H1 (cell line): ENCODE results near the gene LRRC49. TPM values are rescaled to one million over a fixed set of nuclear protein-coding genes. Genes with fewer than 3 reads are reported as not detected.

Experiments used
- CTCF ChIA-PET: fragments of 300-600 bp; sonication (Branson Sonifier 250); formaldehyde crosslinking; loops from one replicate; lab custom pipeline; 2021; ENCODE audit not compliant: partially characterized antibody; lab: Charles Lee
- POLR2A ChIA-PET: fragments of 300-600 bp; sonication (Branson Sonifier 250); formaldehyde crosslinking; loops from one replicate; lab custom pipeline; 2021; ENCODE audit warnings: inconsistent platforms; ENCODE audit not compliant: partially characterized antibody; lab: Charles Lee
- DNase-seq, 2 experiments: peaks; one replicate each; pipeline versions ENCODE4 v3.0.0 to v3.0.0-alpha.2; 2010 to 2022; ENCODE audit warnings: low spot score in 2 of 2, low read depth in 1 of 2, mixed read lengths in 1 of 2
- FAIRE-seq: peaks from 2 replicates; lab custom pipeline; 2011; peaks lifted over from hg19 to GRCh38; lab: Jason Lieb, UNC
- H2AFZ ChIP-seq: 2 replicates; pipeline ENCODE4 v1.8.1; 2012; ENCODE audit warnings: low read length, inconsistent platforms
- H2AK5ac ChIP-seq: 2 replicates; pipeline ENCODE4 v1.6.1; 2013; ENCODE audit warnings: low read depth, low read length
- H2BK120ac ChIP-seq: replicated peaks from 2 replicates; pipeline ENCODE3; 2013; ENCODE audit warnings: low read depth, low read length, inconsistent platforms
- H2BK12ac ChIP-seq: 2 replicates; pipeline ENCODE4 v1.6.1; 2013; ENCODE audit warnings: low read depth, low read length
- H2BK15ac ChIP-seq: 2 replicates; pipeline ENCODE4 v1.6.1; 2013; ENCODE audit warnings: low read length
- H2BK20ac ChIP-seq: 2 replicates; pipeline ENCODE4 v1.6.1; 2013; ENCODE audit warnings: low read length
- H2BK5ac ChIP-seq: 2 replicates; pipeline ENCODE4 v1.6.1; 2013; ENCODE audit warnings: low read depth, low read length
- H3K14ac ChIP-seq: 2 replicates; pipeline ENCODE4 v1.6.1; 2013; ENCODE audit warnings: inconsistent platforms; ENCODE audit not compliant: insufficient read length
- H3K18ac ChIP-seq: 2 replicates; pipeline ENCODE4 v1.6.1; 2013; ENCODE audit warnings: low read length; ENCODE audit errors: extremely low read depth
- H3K23ac ChIP-seq: 2 replicates; pipeline ENCODE4 v1.6.1; 2013; ENCODE audit warnings: inconsistent platforms; ENCODE audit not compliant: insufficient read length
- H3K23me2 ChIP-seq: 2 replicates; pipeline ENCODE4 v1.6.1; 2013; ENCODE audit warnings: low read depth, low read length
- H3K27ac ChIP-seq: 2 replicates; pipeline ENCODE4 v1.6.1; 2011; ENCODE audit warnings: low read depth, low read length, inconsistent platforms
- H3K27me3 ChIP-seq, 4 experiments: replicated peaks in 1 of 4; 1 replicate in 1 of 4; 2 replicates in 3 of 4; pipeline versions ENCODE4 v1.6.1 to v1.8.1; 2011 to 2013; ENCODE audit warnings: low read length in 3 of 4, mild to moderate bottlenecking in 3 of 4, inconsistent platforms in 2 of 4, mixed read lengths in 2 of 4, moderate library complexity in 1 of 4; ENCODE audit not compliant: control insufficient read depth in 3 of 4, insufficient read depth in 3 of 4; ENCODE audit errors: extremely low read depth in 1 of 4
- H3K36me3 ChIP-seq, 4 experiments: 2 replicates each; pipeline versions ENCODE4 v1.6.1 to v1.8.1; 2011 to 2013; ENCODE audit warnings: mild to moderate bottlenecking in 4 of 4, low read length in 3 of 4, moderate library complexity in 2 of 4, control low read depth in 1 of 4, inconsistent platforms in 1 of 4; ENCODE audit not compliant: insufficient read depth in 4 of 4, control insufficient read depth in 2 of 4
- H3K4ac ChIP-seq: replicated peaks from 2 replicates; pipeline ENCODE3; 2013; ENCODE audit warnings: low read length, low read depth, mixed read lengths, inconsistent platforms; ENCODE audit not compliant: insufficient read length
- H3K4me1 ChIP-seq, 4 experiments: replicated peaks in 1 of 4; 1 replicate in 1 of 4; 2 replicates in 3 of 4; pipeline versions ENCODE4 v1.6.1 to v1.8.1; 2011 to 2013; ENCODE audit warnings: low read length in 3 of 4, inconsistent platforms in 2 of 4, mixed read lengths in 1 of 4; ENCODE audit not compliant: insufficient read depth in 4 of 4, control insufficient read depth in 3 of 4
- H3K4me2 ChIP-seq, 2 experiments: 2 replicates each; pipeline versions ENCODE4 v1.6.1 to v1.8.1; 2011 to 2013; ENCODE audit warnings: low read depth in 2 of 2, low read length in 2 of 2, control low read depth in 1 of 2, inconsistent platforms in 1 of 2, mild to moderate bottlenecking in 1 of 2; ENCODE audit not compliant: insufficient read depth in 1 of 2
- H3K4me3 ChIP-seq, 4 experiments: fragments of 200-600, 300-600 bp in 1 of 4; sonication (generic), shearing (Covaris generic), sonication (Bioruptor Twin) in 1 of 4; 2 replicates each; pipeline versions ENCODE4 v1.5.1 to v1.8.1; 2011 to 2016; ENCODE audit warnings: low read length in 4 of 4, low read depth in 3 of 4, control low read depth in 2 of 4, inconsistent platforms in 2 of 4, mild to moderate bottlenecking in 2 of 4, mixed read lengths in 1 of 4, moderate library complexity in 1 of 4; ENCODE audit not compliant: insufficient read depth in 2 of 4; ENCODE audit errors: extremely low read depth in 1 of 4
- H3K56ac ChIP-seq: replicated peaks from 2 replicates; pipeline ENCODE3; 2013; ENCODE audit warnings: low read depth, mild to moderate bottlenecking, mixed read lengths, low read length, inconsistent platforms; ENCODE audit not compliant: insufficient read length
- H3K79me1 ChIP-seq: 2 replicates; pipeline ENCODE4 v1.6.1; 2013; ENCODE audit warnings: low read depth, low read length, control low read depth
- H3K79me2 ChIP-seq, 2 experiments: 2 replicates each; pipeline versions ENCODE4 v1.6.1 to v1.8.1; 2012 to 2013; ENCODE audit warnings: low read length in 2 of 2, mild to moderate bottlenecking in 2 of 2, inconsistent platforms in 1 of 2; ENCODE audit not compliant: insufficient read depth in 2 of 2, control insufficient read depth in 1 of 2
- H3K9ac ChIP-seq, 4 experiments: replicated peaks in 1 of 4; 1 replicate in 1 of 4; 2 replicates in 3 of 4; pipeline versions ENCODE4 v1.6.1 to v1.8.1; 2011 to 2013; ENCODE audit warnings: low read depth in 3 of 4, low read length in 3 of 4, control low read depth in 2 of 4, mild to moderate bottlenecking in 2 of 4, moderate library complexity in 2 of 4, inconsistent platforms in 1 of 4; ENCODE audit errors: extremely low read depth in 1 of 4
- H3K9me3 ChIP-seq, 2 experiments: 2 replicates each; pipeline versions ENCODE4 v1.6.1 to v1.8.1; 2012 to 2013; ENCODE audit warnings: mild to moderate bottlenecking in 2 of 2, moderate library complexity in 2 of 2, control low read depth in 1 of 2, inconsistent platforms in 1 of 2, low read depth in 1 of 2, low read length in 1 of 2, mixed read lengths in 1 of 2; ENCODE audit not compliant: insufficient read depth in 2 of 2
- H4K20me1 ChIP-seq, 2 experiments: replicated peaks in 1 of 2; 2 replicates each; pipeline versions ENCODE3 to v1.8.1; 2011 to 2013; ENCODE audit warnings: inconsistent platforms in 2 of 2, low read length in 2 of 2, mild to moderate bottlenecking in 1 of 2; ENCODE audit not compliant: insufficient read depth in 2 of 2, control insufficient read depth in 1 of 2
- H4K5ac ChIP-seq: 2 replicates; pipeline ENCODE4 v1.6.1; 2013; ENCODE audit warnings: low read length, low read depth, mixed read lengths, inconsistent platforms; ENCODE audit not compliant: insufficient read length
- H4K8ac ChIP-seq: 2 replicates; pipeline ENCODE4 v1.8.0; 2013; ENCODE audit warnings: mild to moderate bottlenecking, moderate library complexity, low read length, inconsistent platforms; ENCODE audit not compliant: insufficient read depth; ENCODE audit errors: extremely low read depth
- H4K91ac ChIP-seq: replicated peaks from 2 replicates; pipeline ENCODE3; 2013; ENCODE audit warnings: low read length, mixed read lengths, inconsistent platforms; ENCODE audit not compliant: insufficient read length
- CTCF ChIP-seq, 3 experiments: IDR thresholded peaks; 1 replicate in 2 of 3; 2 replicates in 1 of 3; pipeline versions ENCODE4 v1.5.1 to v1.6.1; 2011; ENCODE audit warnings: low read length in 3 of 3, mild to moderate bottlenecking in 3 of 3, inconsistent platforms in 2 of 3, low read depth in 1 of 3, moderate library complexity in 1 of 3; ENCODE audit not compliant: insufficient read depth in 1 of 3; ENCODE audit errors: control extremely low read depth in 1 of 3
- RAD21 ChIP-seq, 2 experiments: IDR thresholded peaks in 1 of 2; conservative IDR thresholded peaks in 1 of 2; 2 replicates each; pipeline ENCODE4 v1.6.1; 2011; ENCODE audit warnings: low read depth in 2 of 2, low read length in 2 of 2, improper control_type of control experiment in 1 of 2, inconsistent platforms in 1 of 2, mild to moderate bottlenecking in 1 of 2, moderate library complexity in 1 of 2
- WGBS, 2 experiments: shearing (Covaris generic) in 1 of 2; methylation state at CpG; one replicate each; pipeline versions ENCODE4 v1.1.6 to v1.1.7; 2013 to 2015; ENCODE audit warnings: low lambda C conversion rate in 2 of 2, mixed read lengths in 2 of 2, inconsistent platforms in 1 of 2, low coverage in 1 of 2, missing lambda C conversion rate in 1 of 2; ENCODE audit not compliant: insufficient replicate concordance in 2 of 2, insufficient coverage in 1 of 2, insufficient read length in 1 of 2; ENCODE audit errors: extremely low coverage in 1 of 2, missing lambda C conversion rate in 1 of 2; 5-methylcytosine and 5-hydroxymethylcytosine counted together
- polyA plus RNA-seq, 7 experiments: library from polyadenylated mRNA; depleted of rRNA in 3 of 7; stranded (reverse) in 5 of 7; unstranded in 2 of 7; fragments of >200 nt in 5 of 7; fragments of 200-250 nt in 2 of 7; gene quantifications; 1 replicate in 5 of 7; 2 replicates in 1 of 7; 4 replicates in 1 of 7; pipeline versions ENCODE4 v1.2.1 to v1.2.3, GENCODE V29; 2011 to 2013; ENCODE audit warnings: missing spikeins in 2 of 7, mixed read lengths in 2 of 7
- total RNA-seq: library from RNA; stranded (reverse); fragmentation: NEBNext Ultra II Directional; extraction: Animal tissue kit (Norgen Biotek cat#: 25700); gene quantifications from 2 replicates; pipeline ENCODE4 v1.2.1, GENCODE V29; 2021

The LRRC49 gene
- total and polyA plus RNA-seq, 2 of the 8 experiments (the other 6 are each of a cell fraction or from before 2014, with no cell fraction given), result 5.0 to 10.4 TPM

- Histone ChIP-seq H2BK5ac (no peak overlapping the region), H3K79me1 (no peaks in the 10 kb centered on the region), H3K9ac (no peak overlapping the region; a peak in 1 of 7 replicates), H2AFZ (peak overlapping the region; percentile 100), H2BK20ac (no peak overlapping the region), H3K4me3 (peak overlapping the region; percentile 69 to 79 (median 74)), H3K4ac (no peak overlapping the region), H3K27me3 (no peaks in the 10 kb centered on the region), H3K27ac (no peak overlapping the region; the same call in 1 of the 2 replicates), H4K5ac (peak overlapping the region; percentile 24), H3K36me3 (no peaks in the 10 kb centered on the region), H4K8ac (no peak overlapping the region), H3K56ac (no peak overlapping the region), H2BK12ac (no peak overlapping the region), H3K79me2 (peaks cover 0 to 16% of the 10 kb centered on the region in 2 experiments; a peak in 2 of 4 replicates), H2AK5ac (no peak overlapping the region), H3K4me1 (peaks cover 0 to 7% (median 2%) of the 10 kb centered on the region in 4 experiments; a peak in 3 of 7 replicates), H4K91ac (no peak overlapping the region), H2BK15ac (no peak overlapping the region), H3K23ac (no peak overlapping the region), H3K9me3 (no peaks in the 10 kb centered on the region), H2BK120ac (no peak overlapping the region), H3K18ac (no peak overlapping the region), H4K20me1 (no peaks in the 10 kb centered on the region), H3K23me2 (peaks cover 12% of the 10 kb centered on the region; the same call in 1 of the 2 replicates), H3K4me2 (peak overlapping the region; percentile 80 to 96), H3K14ac (no peak overlapping the region)
- ChIA-PET CTCF (interaction anchor here (1.0 to 2.1 kb wide), 3 partner anchors 12 to 68 kb away, joined by 4 to 5 read pairs (median 4); no protein-coding TSS in a partner anchor), POLR2A (interaction anchor here (1.3 kb wide), 1 partner anchor 9 kb away, joined by 3 read pairs; no protein-coding TSS in a partner anchor)
- TF ChIP-seq CTCF (IDR thresholded peaks at IDR 0.05; ENCODE audit: control extremely low read depth in 1 of 3, insufficient read depth in 1 of 3, low read depth in 1 of 3, low read length in 3 of 3) (no peak), RAD21 (IDR thresholded peaks at IDR 0.05 in 1 of 2, conservative IDR thresholded peaks at IDR 0.05 in 1 of 2; ENCODE audit: low read depth in 2 of 2, low read length in 2 of 2) (peak; percentile 22 to 33; a peak in 3 of 4 replicates)
- WGBS, 2 experiments, result 6% methylated on average over 10 of the region's 10 CpGs; no CpG with 5 or more reads in 1 of the 2 experiments
- FAIRE-seq (no peak), DNase-seq (no peak)
Measured at GRCh38 chr15:70892912-70893560, 410 bp downstream of the LRRC49 start.
